H9 (cell line): ENCODE data around the gene FBXL20. TPM values are rescaled to one million over a fixed set of nuclear protein-coding genes. Genes with fewer than 3 reads are reported as not detected.

Experiments used
- DNase-seq: peaks from one replicate; pipeline ENCODE4 v3.0.0-alpha.2; 2017
- H2AFZ ChIP-seq: one replicate; pipeline ENCODE4 v1.6.1; 2013; ENCODE audit warnings: mild to moderate bottlenecking, low read length, control low read depth, moderate library complexity
- H2AK5ac ChIP-seq: 2 replicates; pipeline ENCODE4 v1.6.1; 2013; ENCODE audit warnings: low read length, control low read depth, mixed read lengths; ENCODE audit not compliant: insufficient read length
- H2BK120ac ChIP-seq: one replicate; pipeline ENCODE4 v1.6.1; 2013; ENCODE audit warnings: low read depth, mild to moderate bottlenecking, low read length, control low read depth, inconsistent platforms; ENCODE audit not compliant: poor library complexity, severe bottlenecking
- H2BK12ac ChIP-seq: 2 replicates; pipeline ENCODE4 v1.6.1; 2013; ENCODE audit warnings: low read length, control low read depth, mixed read lengths, low read depth; ENCODE audit not compliant: insufficient read length
- H2BK15ac ChIP-seq: 2 replicates; pipeline ENCODE4 v1.6.1; 2013; ENCODE audit warnings: low read depth, low read length, control low read depth
- H2BK20ac ChIP-seq: one replicate; pipeline ENCODE4 v1.6.1; 2013; ENCODE audit warnings: low read depth, mild to moderate bottlenecking, low read length, control low read depth, inconsistent platforms; ENCODE audit not compliant: poor library complexity, severe bottlenecking
- H2BK5ac ChIP-seq: 2 replicates; pipeline ENCODE4 v1.6.1; 2013; ENCODE audit warnings: low read length, control low read depth, mixed read lengths; ENCODE audit not compliant: insufficient read length
- H3K14ac ChIP-seq: 2 replicates; pipeline ENCODE4 v1.6.1; 2013; ENCODE audit warnings: low read length, control low read depth; ENCODE audit not compliant: insufficient read depth
- H3K18ac ChIP-seq: 2 replicates; pipeline ENCODE4 v1.6.1; 2013; ENCODE audit warnings: low read depth, mild to moderate bottlenecking, mixed read lengths, low read length, control low read depth; ENCODE audit not compliant: insufficient read length
- H3K23ac ChIP-seq: 2 replicates; pipeline ENCODE4 v1.6.1; 2013; ENCODE audit warnings: low read length, control low read depth, mixed read lengths, low read depth; ENCODE audit not compliant: insufficient read length
- H3K23me2 ChIP-seq: 2 replicates; pipeline ENCODE4 v1.6.1; 2013; ENCODE audit warnings: low read depth, mild to moderate bottlenecking, mixed read lengths, low read length, control low read depth; ENCODE audit not compliant: insufficient read length, poor library complexity, severe bottlenecking
- H3K27ac ChIP-seq: 2 replicates; pipeline ENCODE4 v1.5.1; 2013; ENCODE audit warnings: low read length, control low read depth, mixed read lengths, low read depth; ENCODE audit not compliant: insufficient read length
- H3K27me3 ChIP-seq: 2 replicates; pipeline ENCODE4 v1.6.1; 2013; ENCODE audit warnings: low read length, control low read depth, inconsistent platforms; ENCODE audit not compliant: insufficient read depth
- H3K4ac ChIP-seq: 2 replicates; pipeline ENCODE4 v1.6.1; 2013; ENCODE audit warnings: low read depth, mild to moderate bottlenecking, control low read depth, inconsistent platforms, low read length, moderate library complexity
- H3K4me1 ChIP-seq: 2 replicates; pipeline ENCODE4 v1.6.1; 2013; ENCODE audit warnings: low read length, control low read depth, inconsistent platforms; ENCODE audit not compliant: insufficient read depth
- H3K4me2 ChIP-seq: 2 replicates; pipeline ENCODE4 v1.6.1; 2013; ENCODE audit warnings: low read length, control low read depth, mixed read lengths; ENCODE audit not compliant: insufficient read length, insufficient read depth
- H3K56ac ChIP-seq: 2 replicates; pipeline ENCODE4 v1.6.1; 2013; ENCODE audit warnings: low read depth, mild to moderate bottlenecking, mixed read lengths, low read length, control low read depth; ENCODE audit not compliant: insufficient read length
- H3K79me1 ChIP-seq: 2 replicates; pipeline ENCODE4 v1.6.1; 2013; ENCODE audit warnings: low read depth, mild to moderate bottlenecking, moderate library complexity, low read length, control low read depth, inconsistent platforms; ENCODE audit not compliant: insufficient read depth, poor library complexity, severe bottlenecking
- H3K79me2 ChIP-seq: 2 replicates; pipeline ENCODE4 v1.6.1; 2013; ENCODE audit warnings: low read length, control low read depth, inconsistent platforms; ENCODE audit not compliant: insufficient read depth
- H3K9ac ChIP-seq: 2 replicates; pipeline ENCODE4 v1.6.1; 2013; ENCODE audit warnings: low read length, control low read depth, mixed read lengths; ENCODE audit not compliant: insufficient read length; ENCODE audit errors: extremely low read depth
- H3K9me3 ChIP-seq: one replicate; pipeline ENCODE4 v1.6.1; 2013; ENCODE audit warnings: low read depth, low read length, inconsistent platforms; ENCODE audit not compliant: control insufficient read depth
- H3T11ph ChIP-seq: one replicate; pipeline ENCODE4 v1.6.1; 2013; ENCODE audit warnings: mild to moderate bottlenecking, low read length, control low read depth, inconsistent platforms
- H4K20me1 ChIP-seq: one replicate; pipeline ENCODE4 v1.6.1; 2013; ENCODE audit not compliant: control insufficient read depth, insufficient read length, insufficient read depth
- H4K5ac ChIP-seq: 2 replicates; pipeline ENCODE4 v1.6.1; 2013; ENCODE audit warnings: low read depth, mild to moderate bottlenecking, mixed read lengths, low read length, control low read depth; ENCODE audit not compliant: insufficient read length
- H4K8ac ChIP-seq: replicated peaks from 2 replicates; pipeline ENCODE4 v1.6.1; 2013; ENCODE audit warnings: low read length, control low read depth, mixed read lengths, low read depth; ENCODE audit not compliant: insufficient read length
- H4K91ac ChIP-seq: 2 replicates; pipeline ENCODE4 v1.6.1; 2013; ENCODE audit warnings: low read depth, mild to moderate bottlenecking, moderate library complexity, mixed read lengths, low read length, control low read depth; ENCODE audit not compliant: insufficient read length
- H3K27ac Mint-ChIP-seq, 3 experiments: 2 replicates in 2 of 3; 3 replicates in 1 of 3; pipeline ENCODE4 v1.8.0; 2020 to 2021; ENCODE audit warnings: mixed read lengths in 3 of 3, mild to moderate bottlenecking in 1 of 3, moderate library complexity in 1 of 3
- H3K27me3 Mint-ChIP-seq: 2 replicates; pipeline ENCODE4 v1.8.0; 2021; ENCODE audit warnings: low read depth, mild to moderate bottlenecking, moderate library complexity, mixed read lengths
- H3K36me3 Mint-ChIP-seq, 3 experiments: 2 replicates in 2 of 3; 3 replicates in 1 of 3; pipeline ENCODE4 v1.8.0; 2020 to 2021; ENCODE audit warnings: low read depth in 3 of 3, mixed read lengths in 3 of 3; ENCODE audit not compliant: insufficient read depth in 1 of 3
- H3K4me1 Mint-ChIP-seq, 2 experiments: 2 replicates each; pipeline ENCODE4 v1.8.0; 2020; ENCODE audit warnings: mixed read lengths in 2 of 2
- H3K4me3 Mint-ChIP-seq, 2 experiments: 2 replicates in 1 of 2; 3 replicates in 1 of 2; pipeline ENCODE4 v1.8.0; 2020 to 2021; ENCODE audit warnings: mild to moderate bottlenecking in 2 of 2, mixed read lengths in 2 of 2, moderate library complexity in 1 of 2
- H3K9me3 Mint-ChIP-seq, 2 experiments: 2 replicates in 1 of 2; 3 replicates in 1 of 2; pipeline ENCODE4 v1.8.0; 2020; ENCODE audit warnings: mild to moderate bottlenecking in 2 of 2, mixed read lengths in 2 of 2, moderate library complexity in 1 of 2
- whole genome bisulfite sequencing: extraction: QIAGEN DNeasy Blood & Tissue Kit; methylation state at CpG from one replicate; pipeline ENCODE4 v1.1.7; 2013; ENCODE audit warnings: missing lambda C conversion rate, low lambda C conversion rate, mixed read lengths; ENCODE audit not compliant: insufficient read length; ENCODE audit errors: extremely low coverage; 5-methylcytosine and 5-hydroxymethylcytosine counted together
- total RNA-seq: library from RNA; stranded (reverse); gene quantifications from 2 replicates; pipeline ENCODE4 v1.2.1, GENCODE V29; 2021
- TF ChIP-seq, protein P1 (sequence below): fragments of 200-600 bp; sonication (generic); conservative IDR thresholded peaks from 3 replicates; pipeline ENCODE4 v1.8.0; 2021; ENCODE audit warnings: antibody characterized with exemption, mild to moderate bottlenecking

Gene FBXL20
- total RNA-seq, 1 experiment from 2014 or later = 18.4 TPM

DNA sequence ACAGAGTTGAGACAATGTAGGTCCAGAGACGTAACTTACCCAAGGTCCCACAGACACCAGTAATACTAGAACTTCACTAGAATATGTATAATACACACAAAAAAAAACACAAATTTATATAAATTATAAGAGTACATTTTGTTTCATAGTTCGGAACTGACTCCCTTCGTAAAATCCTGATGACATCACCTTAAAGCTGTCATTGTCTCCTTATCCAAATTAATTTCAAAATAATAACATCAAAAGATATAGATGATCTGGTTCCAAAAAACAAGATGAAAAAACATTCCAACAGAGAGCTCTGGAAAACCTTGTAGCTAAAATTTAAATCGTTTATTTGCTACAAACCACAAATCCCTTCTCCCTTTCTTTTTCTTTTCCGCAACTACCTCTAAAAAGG, 10.0 kb downstream of the FBXL20 start:
- H4K5ac ChIP-seq = no peak overlapping the region

More for the DNA sequence above, 10.0 kb downstream of the FBXL20 start:
- Histone ChIP-seq H2AFZ (no peak overlapping the region), H3K14ac (no peak overlapping the region), H2BK12ac (no peak overlapping the region), H3K4me2 (no peak overlapping the region), H3K9ac (no peak overlapping the region), H2BK20ac (no peak overlapping the region), H3K56ac (no peak overlapping the region), H3K4ac (no peak overlapping the region), H3K23ac (no peak overlapping the region), H4K91ac (no peak overlapping the region), H3K9me3 (no peaks in the 10 kb centered on the region), H3K18ac (no peak overlapping the region), H3K23me2 (no peaks in the 10 kb centered on the region), H3K79me1 (no peaks in the 10 kb centered on the region), H3K27me3 (no peaks in the 10 kb centered on the region), H2BK5ac (no peak overlapping the region), H3T11ph (no peak overlapping the region), H3K27ac (no peak overlapping the region), H2BK120ac (no peak overlapping the region), H4K20me1 (no peaks in the 10 kb centered on the region), H2BK15ac (no peak overlapping the region), H2AK5ac (no peak overlapping the region), H3K79me2 (no peaks in the 10 kb centered on the region), H4K8ac (no peak overlapping the region), H3K4me1 (no peaks in the 10 kb centered on the region)
- DNase-seq = no peak
- no peaks in the 10 kb centered on the region for H3K4me1 Mint-ChIP-seq
- TF ChIP-seq, protein P1, sequence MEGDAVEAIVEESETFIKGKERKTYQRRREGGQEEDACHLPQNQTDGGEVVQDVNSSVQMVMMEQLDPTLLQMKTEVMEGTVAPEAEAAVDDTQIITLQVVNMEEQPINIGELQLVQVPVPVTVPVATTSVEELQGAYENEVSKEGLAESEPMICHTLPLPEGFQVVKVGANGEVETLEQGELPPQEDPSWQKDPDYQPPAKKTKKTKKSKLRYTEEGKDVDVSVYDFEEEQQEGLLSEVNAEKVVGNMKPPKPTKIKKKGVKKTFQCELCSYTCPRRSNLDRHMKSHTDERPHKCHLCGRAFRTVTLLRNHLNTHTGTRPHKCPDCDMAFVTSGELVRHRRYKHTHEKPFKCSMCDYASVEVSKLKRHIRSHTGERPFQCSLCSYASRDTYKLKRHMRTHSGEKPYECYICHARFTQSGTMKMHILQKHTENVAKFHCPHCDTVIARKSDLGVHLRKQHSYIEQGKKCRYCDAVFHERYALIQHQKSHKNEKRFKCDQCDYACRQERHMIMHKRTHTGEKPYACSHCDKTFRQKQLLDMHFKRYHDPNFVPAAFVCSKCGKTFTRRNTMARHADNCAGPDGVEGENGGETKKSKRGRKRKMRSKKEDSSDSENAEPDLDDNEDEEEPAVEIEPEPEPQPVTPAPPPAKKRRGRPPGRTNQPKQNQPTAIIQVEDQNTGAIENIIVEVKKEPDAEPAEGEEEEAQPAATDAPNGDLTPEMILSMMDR = no peak
- no peak overlapping the region for H3K4me3 Mint-ChIP-seq
- H3K27ac Mint-ChIP-seq = no peak overlapping the region
- WGBS = no CpG with 5 or more reads among the region's 5 CpGs
- H3K36me3 Mint-ChIP-seq = no peaks in the 10 kb centered on the region
- no peaks in the 10 kb centered on the region for H3K9me3 Mint-ChIP-seq
- H3K27me3 Mint-ChIP-seq = no peaks in the 10 kb centered on the region
